ENCODE results near the gene COL4A1.

Gene COL4A1

GRCh38 chr13:110306960-110307766, at the start of gene COL4A1, which contains the start of gene COL4A2:
Gene COL4A1, minus strand, starts transcription at chr13:110307157. Its CDS starts 130 bp downstream, at chr13:110307027.
Gene COL4A2, plus strand, starts transcription at chr13:110307284. Its CDS starts 620 bp downstream, at chr13:110307904.
- DNase-seq (ENCODE audit: low spot score): no peak

- DNase-seq (ENCODE audit: low spot score): no peak
Observed at GRCh38 chr13:110356362-110356761, 49.4 kb upstream of the COL4A1 start.

GRCh38 chr13:110354715-110355473, 47.9 kb upstream of the COL4A1 start:
- DNase-seq (ENCODE audit: low spot score): no peak

GRCh38 chr13:110354123-110354627, 47.2 kb upstream of the COL4A1 start:
- no peak for DNase-seq (ENCODE audit: low spot score)

- no peak for DNase-seq (ENCODE audit: low spot score)
Observed at GRCh38 chr13:110353339-110353977, 46.5 kb upstream of the COL4A1 start.

- no peak for DNase-seq (ENCODE audit: low spot score)
Observed at GRCh38 chr13:110352735-110353134, 45.8 kb upstream of the COL4A1 start.

- no peak for DNase-seq (ENCODE audit: low spot score)
Observed at GRCh38 chr13:110351636-110352420, 44.9 kb upstream of the COL4A1 start.

GRCh38 chr13:110350509-110350908, 43.6 kb upstream of the COL4A1 start:
- DNase-seq (ENCODE audit: low spot score): no peak

- DNase-seq (ENCODE audit: low spot score): no peak
Observed at GRCh38 chr13:110350049-110350448, 43.1 kb upstream of the COL4A1 start.

GRCh38 chr13:110349239-110349638, 42.3 kb upstream of the COL4A1 start:
- DNase-seq (ENCODE audit: low spot score): no peak

GRCh38 chr13:110348309-110349105, 41.5 kb upstream of the COL4A1 start:
- peak; percentile 80 for DNase-seq (ENCODE audit: low spot score)

GRCh38 chr13:110347535-110348308, 40.8 kb upstream of the COL4A1 start:
- no peak for DNase-seq (ENCODE audit: low spot score)

GRCh38 chr13:110347088-110347487, 40.1 kb upstream of the COL4A1 start:
- DNase-seq (ENCODE audit: low spot score): no peak

- DNase-seq (ENCODE audit: low spot score): no peak
Observed at GRCh38 chr13:110346661-110347067, 39.7 kb upstream of the COL4A1 start.

- DNase-seq (ENCODE audit: low spot score): no peak
Observed at GRCh38 chr13:110345701-110346100, 38.7 kb upstream of the COL4A1 start.

GRCh38 chr13:110345266-110345665, 38.3 kb upstream of the COL4A1 start:
- no peak for DNase-seq (ENCODE audit: low spot score)

GRCh38 chr13:110344320-110344719, 37.4 kb upstream of the COL4A1 start:
- DNase-seq (ENCODE audit: low spot score): no peak

GRCh38 chr13:110343241-110343865, 36.4 kb upstream of the COL4A1 start:
- DNase-seq (ENCODE audit: low spot score): no peak

GRCh38 chr13:110342474-110342873, 35.5 kb upstream of the COL4A1 start:
- no peak for DNase-seq (ENCODE audit: low spot score)
